HG02981 (cell line): Measurements from ENCODE around the gene SMC4.
"Not testable (repeated sequence)": the region's sequence is repeated elsewhere in the genome, so short reads cannot be mapped to it uniquely, and the experiment has no call there.

Source experiments
- ATAC-seq: cut with Tn5 transposase; IDR thresholded peaks from one replicate; pipeline ENCODE4 v1.9.1; 2021; ENCODE audit warnings: mild to moderate bottlenecking, moderate library complexity; ENCODE audit not compliant: unreplicated experiment

SMC4 gene

DNA sequence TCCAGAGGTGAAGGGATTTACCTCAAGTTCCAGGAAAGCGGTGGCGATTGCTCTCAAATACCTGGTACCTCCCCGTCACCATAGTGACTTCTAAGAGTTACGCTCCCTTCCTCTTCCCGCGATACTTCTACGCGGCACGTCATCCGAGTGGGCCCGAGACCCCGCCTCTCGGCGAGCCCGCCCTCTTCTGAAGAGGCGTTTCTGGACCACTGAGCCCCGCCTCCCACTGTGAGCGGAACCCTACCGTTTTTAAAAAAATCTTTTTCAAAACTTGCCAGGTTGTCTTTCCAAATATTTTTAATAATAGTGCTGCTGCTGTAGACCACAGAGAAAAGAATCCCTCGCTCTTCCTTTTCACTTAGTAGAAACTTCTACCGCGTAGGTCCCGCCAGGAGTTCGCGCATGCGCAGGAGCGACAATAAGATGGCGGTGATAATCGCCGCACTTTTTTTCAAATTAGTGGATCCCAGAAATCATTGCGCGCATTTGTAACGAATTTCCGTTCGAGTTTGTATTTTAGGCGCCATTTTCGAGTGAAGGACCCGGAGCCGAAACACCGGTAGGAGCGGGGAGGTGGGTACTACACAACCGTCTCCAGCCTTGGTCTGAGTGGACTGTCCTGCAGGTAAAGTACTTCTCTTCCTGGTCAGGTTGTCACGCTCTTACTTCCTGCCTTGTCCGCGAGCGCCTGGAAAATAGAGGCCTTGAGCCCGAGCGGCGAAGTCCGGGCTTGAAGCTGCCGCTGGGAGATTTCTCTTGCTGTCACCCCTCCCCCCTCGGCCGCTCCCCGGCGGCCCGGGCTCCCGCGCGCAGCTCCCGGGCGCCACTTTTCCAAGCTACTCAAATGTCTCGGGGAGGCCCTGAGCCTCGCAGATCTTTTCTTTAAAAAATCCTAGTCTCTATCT is at the start of gene SMC4, which contains the start of gene IFT80:
Gene SMC4 (plus strand): TSS at position 526 of the 905 bp plus-strand sequence. CDS start 1,177 bp downstream, outside the sequence.
Gene IFT80 (minus strand): TSS at position 101 of the 905 bp plus-strand sequence. CDS start 14,625 bp downstream, outside the sequence.
- peak; percentile 93 for ATAC-seq

DNA sequence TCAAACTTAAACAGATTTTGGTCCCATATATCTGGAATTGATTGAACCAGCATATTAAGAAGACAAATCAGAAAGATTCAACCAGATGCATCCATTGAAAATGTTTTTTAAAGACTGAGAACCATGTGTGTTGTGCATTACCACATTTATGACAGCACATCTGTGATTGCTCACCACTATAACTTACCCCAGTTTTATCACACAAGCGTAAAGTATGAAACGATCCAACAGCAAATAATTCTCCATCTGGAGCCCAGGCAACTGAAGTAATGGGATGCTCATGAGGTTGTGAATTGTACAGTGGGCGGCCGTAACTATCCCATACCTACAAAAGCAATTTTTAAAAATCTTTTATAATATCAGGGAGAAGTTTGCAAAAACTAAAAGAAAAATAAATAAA is 43.6 kb upstream of the SMC4 start:
- no peak for ATAC-seq

DNA sequence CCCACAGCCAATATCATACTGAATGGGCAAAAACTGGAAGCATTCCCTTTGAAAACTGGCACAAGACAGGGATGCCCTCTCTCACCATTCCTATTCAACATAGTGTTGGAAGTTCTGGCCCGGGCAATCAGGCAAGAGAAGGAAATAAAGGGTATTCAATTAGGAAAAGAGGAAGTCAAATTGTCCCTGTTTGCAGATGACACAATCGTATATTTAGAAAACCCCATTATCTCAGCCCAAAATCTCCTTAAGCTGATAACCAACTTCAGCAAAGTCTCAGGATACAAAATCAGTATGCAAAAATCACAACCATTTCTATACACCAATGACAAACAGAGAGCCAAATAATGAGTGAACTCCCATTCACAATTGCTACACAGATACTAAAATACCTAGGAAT is 36.6 kb upstream of the SMC4 start:
- ATAC-seq: not testable (repeated sequence)

DNA sequence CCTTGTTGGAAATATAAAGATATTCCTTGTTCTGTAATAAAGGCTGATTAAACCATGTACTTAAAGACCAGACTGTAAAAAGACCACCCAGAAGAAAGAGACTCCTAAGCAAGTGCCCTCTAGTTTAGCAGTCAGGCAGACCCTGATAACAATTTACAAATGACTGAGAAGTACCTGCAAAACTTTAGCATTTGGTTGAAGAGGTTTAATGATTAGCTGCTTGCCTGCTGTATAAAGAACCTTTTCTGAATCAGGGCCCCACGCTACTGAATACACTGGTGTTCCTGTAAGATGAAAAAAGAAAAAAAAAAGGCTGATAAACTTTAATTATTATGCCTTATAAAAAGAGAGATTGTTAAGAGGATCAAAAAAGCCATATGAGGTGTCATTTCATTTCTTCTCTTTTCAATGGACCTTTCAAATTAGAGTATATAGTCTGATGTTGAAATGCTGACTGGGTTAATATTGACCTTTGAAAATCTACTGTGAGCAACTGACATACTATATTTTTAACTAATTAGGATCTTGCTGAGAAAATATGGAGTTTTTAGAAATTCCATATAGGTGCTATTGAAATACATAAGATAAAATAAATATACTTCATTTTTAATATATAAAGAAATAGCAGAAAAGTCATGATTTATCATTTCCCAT is 33.5 kb upstream of the SMC4 start:
- no peak for ATAC-seq

DNA sequence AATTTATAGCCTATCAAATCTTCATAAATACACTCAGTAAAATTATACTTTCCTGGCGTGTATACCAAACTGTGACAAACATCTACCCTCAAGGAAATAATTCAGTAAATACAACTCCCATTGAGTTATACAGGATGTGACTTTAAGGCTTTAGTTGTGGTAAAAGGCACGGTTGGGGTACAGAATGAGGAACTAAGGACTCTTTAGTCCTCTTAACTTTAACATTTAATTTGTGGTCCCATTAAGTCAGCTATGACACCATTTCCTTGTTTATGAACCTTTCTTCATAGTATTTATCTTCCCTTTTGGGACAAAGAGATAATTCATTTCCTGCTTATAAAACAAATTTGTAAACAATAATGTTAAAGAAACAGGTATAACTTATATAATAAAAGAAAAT is 30.6 kb upstream of the SMC4 start:
- ATAC-seq: peak; percentile 92

DNA sequence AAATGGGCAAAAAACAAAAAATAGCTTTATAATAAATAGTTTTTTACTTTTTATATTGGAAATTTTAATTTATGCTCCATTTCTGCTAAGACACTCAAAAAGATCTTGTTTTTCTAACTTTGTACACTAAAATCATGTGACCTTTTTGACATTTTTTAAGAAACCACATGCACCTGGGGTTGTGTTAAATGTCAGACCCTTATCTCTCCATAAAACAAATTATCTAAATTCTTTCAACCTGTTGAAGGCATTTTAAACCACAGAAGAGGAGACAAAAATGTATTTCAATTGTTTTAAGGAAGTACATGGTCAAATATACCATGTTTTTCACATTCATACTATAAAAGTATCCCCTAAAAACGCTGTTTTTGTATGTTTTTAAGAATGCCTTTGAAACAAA is 29.7 kb upstream of the SMC4 start:
- no peak for ATAC-seq

DNA sequence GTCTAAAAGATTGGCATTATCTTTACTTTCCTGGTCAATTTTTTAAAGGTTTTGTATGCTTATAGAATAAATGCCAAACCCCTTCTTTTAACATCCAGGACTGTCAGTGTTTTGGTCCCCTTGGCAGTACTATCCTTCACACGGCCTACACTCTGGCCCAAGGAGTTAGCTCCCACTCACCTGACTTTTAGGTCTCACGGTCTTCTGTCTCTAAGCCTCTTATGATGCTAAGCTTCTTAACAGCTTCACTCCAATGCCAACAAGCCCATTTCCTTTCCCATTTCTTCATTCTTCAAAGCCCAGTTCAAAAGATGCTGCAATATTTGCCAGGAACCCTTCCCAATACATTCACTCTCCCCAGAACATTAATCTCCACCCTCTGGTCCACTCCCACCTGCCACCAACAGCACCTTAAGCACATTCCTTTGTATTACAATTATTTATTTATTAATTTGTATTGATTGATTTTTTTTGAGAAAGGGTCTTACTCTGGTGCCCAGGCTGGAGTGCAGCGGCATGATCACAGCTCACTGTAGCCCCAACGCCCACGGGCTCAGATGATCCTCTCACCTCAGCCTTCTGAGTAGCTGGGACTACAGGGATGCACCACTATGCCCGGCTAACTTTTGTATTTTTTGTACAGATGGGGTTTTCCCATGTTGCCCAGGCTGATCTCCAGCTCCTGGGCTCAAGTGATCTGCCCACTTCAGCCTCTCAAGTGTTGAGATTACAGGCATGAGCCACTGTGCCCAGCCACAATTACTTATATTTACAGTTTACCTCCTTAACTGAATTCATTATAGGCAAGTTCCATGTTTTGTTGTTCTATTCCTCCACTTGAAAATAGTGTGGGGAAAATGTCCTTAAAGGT is 28.2 kb upstream of the SMC4 start:
- ATAC-seq: no peak

DNA sequence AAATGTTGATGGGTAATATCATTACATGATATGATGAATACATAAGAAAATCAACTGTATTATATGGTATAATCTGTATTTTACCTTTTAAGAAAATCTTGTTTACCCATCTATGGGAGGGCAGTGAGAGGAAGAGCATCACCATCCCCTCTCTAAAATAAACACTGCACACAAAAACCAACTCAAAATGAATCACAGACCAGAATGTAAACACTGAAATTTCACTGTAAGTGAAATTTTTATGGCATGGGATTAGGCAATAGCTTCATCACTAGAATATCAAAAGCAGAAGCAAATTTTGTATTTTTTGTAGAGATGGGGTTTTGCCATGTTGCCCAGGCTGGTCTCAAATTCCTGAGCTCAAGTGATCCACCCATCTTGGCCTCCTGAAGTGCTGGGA is 26.7 kb upstream of the SMC4 start:
- ATAC-seq: no peak

DNA sequence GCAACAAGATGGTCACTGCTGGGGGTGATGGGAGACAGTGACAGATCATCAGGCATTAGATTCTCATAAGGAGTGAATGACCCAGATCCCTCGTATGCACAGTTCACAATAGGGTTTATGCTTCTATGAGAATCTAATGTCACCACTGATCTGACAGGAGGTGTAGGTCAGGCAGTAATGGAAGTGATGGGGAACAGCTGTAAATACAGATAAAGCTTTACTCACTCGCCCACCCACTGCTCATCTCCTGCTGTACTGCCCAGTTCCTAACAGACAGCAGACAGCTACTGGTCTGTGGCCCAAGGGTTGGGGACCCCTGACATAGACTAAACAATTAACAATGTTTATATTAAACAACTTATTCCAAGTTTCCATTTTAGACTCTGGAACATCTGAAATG is 25.8 kb upstream of the SMC4 start:
- ATAC-seq: no peak

DNA sequence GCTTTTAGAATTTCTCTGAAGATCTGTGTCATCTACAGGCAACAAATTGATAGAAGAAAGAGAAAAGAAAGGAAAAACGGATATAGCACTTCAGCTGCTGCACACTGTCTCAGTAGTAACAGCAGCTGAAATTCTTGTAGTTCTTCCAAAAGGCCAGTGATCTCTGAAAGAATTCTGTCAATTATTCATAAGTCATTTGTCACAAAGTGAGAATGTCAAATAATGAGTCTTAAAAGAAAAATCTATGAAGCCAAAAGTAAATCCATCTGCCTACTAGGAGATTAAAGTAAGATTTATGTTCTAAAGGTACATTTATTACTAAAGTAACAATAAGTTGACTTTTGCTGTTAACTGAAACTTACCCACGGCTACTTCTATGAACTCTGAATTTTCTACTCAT is 25.0 kb upstream of the SMC4 start:
- ATAC-seq: no peak

DNA sequence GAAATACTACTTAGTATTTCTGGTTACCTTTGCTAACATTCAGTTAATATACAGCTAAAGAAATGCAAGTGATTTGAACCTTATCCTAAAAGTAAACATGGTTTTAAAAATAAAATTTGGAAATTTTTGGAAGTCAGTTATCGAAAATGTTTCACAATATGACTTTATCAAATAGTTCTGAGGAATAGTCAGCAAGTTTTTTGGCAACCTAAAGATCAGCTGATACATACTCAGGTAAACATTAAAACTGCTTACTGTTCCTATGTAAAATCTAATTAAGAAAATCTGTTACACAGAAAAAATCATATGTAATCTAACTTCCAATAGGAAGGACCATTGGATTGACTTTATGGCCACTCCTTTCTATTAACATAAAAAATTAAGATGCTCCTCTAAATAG is 24.5 kb upstream of the SMC4 start:
- ATAC-seq: no peak

DNA sequence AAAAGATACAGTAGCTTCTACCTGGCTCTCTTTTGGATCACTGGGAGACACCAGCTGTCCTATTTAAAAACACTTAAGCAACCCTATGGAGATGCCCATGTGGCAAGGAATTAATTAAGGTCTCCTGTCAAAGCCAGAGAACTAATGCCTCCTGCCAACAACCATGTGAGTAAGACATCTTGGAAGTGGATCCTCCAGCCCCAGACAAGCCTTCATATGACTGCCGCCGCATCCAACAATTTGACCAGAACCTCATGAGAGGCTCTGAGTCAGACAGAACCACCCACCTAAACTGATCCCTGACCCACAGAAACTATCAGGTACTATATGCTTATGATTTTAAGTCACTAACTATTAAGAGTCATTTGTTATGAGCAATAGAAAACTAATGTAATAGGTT is 22.8 kb upstream of the SMC4 start:
- no peak for ATAC-seq

DNA sequence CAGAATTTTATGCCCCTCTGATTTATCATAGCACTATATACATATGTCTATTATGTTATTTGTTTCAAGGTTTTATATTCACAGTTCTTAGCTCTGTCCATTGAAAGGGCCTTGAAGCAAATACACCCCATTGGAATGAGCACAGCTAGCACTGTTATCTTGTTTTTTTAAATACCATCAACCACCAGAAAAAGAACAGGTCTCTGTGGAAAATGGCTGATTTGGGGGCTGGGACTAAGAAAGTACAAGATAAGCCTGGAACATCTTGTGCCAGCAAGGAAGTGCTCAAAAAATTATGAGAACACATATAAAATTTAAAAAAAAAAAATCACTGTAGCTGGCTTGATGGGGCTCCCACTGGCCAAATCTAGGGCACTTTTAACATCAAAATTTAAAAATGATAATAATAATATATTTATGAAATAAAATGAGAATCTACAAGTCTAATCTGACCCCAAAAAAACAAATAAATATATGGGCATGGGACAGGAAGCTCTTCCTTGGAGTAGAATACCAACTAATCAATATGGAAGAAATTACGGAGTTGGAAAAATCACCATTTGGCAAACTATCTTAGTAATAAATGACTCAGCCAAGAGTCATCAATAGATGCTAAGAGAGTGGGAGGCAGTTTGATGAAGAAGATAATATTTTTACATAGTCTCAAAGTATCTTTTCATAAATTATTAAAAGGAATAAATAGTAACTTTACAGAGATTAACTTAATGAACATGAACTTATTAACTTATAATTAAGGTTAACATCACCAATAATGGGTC is 20.9 kb upstream of the SMC4 start:
- no peak for ATAC-seq

DNA sequence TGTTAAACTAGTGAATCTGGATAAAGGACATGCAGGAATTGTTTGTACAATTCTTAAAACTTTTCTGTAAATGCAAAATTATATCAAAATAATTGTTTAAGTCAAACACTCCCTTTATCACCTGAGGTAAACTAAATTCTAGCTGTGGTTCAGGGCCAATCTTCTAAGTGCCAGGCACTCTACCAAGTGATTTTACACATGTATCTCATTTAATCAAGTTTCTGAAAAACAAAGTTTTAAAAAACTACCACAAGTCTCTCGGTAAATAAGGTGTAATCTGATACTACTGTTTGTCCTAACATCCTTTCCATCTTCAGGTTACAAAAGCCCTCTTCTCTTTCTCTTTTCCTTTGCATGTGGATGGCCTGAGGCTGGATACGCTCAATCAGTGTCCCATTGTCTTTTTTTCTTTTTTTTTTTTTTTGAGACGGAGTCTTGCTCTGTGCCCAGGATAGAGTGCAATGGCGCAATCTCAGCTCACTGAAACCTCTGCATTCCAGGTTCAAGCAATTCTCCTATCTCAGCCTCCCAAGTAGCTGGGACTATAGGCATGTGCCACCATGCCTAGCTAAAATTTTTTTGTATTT is 19.7 kb upstream of the SMC4 start:
- ATAC-seq: no peak

DNA sequence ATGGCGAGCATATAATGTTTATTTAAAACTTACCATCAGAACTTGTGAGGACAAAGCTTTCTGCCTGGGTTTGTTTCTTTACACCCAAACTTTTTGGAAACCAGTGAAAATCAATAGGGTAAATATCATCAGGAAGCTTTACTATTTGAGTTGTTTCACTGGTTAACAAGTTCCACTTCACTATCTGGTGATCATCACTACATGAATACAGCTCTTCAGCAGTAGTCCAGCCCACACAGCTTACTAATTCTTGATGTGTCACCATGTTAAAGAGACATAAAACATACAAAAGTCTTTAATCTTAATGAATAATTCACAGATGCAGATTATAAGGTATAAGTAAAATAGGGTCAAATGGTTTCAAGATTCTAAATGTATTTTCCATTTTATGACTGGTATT is 18.0 kb upstream of the SMC4 start:
- no peak for ATAC-seq

DNA sequence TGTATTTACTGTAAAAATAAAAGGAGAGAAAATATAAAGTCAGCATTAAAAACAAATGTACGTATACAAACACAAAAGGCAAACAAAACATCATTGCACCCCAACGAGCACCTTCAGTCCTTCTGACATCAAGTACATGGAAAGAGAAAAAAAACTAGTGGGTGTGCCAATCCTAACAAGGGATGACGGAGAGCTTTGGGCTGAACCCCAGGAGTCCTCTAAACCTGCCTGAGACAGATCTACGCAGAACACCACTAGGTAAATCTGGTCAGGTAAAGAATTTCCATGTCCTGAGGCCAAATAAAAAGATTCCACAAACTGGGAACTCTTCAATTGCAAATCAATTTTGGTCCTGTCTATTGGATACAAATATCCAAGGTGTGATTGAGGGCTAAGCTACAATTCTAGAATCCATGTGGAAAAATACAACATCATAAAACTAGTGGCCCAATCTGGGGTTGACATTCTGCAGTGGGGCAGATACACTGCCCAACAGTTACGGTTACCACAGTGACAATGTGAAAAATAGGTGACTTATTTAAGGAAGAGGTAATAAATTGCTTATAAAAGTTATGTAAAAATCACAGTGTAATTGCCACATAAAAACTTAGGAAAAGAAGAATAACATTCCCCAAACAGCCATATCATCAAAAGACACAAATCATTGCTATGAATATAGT is 14.7 kb upstream of the SMC4 start:
- ATAC-seq: no peak

DNA sequence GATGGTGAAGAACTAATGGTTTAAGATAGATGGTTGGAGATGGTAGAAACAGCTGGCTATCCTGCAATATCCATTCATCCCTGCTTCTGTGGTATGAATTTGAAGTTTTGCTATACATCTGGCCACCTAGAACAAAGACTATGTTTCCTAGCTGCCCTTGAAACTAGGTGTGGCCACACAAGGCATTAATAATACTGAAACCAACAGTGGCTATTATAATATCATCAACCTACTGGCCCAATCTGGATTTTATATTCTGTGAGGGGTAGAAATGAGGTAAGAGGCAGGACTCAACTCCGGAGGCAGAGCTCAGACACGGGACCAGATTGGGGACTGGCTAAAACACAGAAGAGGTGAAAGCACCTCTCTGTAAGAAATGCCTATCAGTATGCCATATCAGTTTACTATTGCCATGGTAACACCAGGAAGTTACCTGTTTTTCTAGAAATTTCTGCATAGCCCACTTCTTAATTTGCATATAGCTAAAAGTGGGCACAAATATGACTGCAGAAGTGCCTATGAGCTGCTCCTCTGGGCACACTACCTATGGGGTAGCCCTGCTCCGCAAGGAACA is 8.8 kb upstream of the SMC4 start:
- ATAC-seq: peak; percentile 72

DNA sequence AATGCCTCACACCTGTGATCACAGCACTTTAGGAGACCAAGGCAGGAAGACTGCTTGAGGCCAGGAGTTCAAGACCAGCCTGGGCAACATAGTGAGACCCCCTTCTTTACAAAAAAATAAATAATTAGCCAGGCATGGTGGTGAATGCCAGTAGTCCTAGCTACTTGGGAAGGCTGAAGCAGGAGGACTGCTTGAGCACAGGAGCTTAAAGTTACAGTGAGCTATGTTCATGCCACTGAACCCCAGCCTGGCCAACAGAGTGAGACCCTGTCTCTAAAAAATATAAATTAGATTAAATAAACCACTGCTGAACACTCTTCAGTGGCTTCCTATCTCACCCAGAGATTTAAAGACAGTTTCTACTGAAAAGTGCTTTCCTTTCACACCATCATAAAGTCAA is 6.7 kb upstream of the SMC4 start:
- no peak for ATAC-seq

DNA sequence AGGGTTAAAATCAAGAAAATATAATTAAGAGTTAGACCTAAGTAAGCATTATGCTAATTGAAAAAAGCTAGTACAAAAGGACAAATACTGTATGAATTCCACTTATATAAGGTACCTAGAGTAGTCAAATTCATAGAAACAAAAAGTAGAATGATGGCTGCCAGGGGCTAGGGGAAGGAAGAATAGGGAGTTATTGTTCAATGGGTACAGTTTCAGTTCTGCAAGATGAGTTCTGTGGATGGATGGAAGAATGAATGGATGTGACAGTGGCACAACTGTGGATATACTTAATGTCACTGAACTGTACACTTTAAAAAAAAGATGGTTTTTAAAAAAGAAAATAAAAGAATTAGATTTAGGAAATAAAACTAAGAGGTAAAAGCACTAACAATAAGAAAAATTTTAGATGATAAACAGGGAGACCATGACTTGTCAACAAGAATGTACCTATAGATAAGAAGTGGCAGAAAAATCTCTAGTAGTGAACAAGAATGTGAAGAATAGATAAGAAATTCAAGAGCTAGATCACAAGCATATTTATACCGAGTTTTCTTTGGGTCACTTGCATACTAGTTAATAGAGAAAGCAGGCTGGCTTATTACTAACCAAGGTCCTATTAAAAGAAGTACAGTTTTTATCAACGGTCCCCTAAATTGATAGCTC is 6.0 kb upstream of the SMC4 start:
- no peak for ATAC-seq
